HepG2 (cell line): ENCODE data around the gene CTSZ. TPM values are rescaled to one million over a fixed set of nuclear protein-coding genes. Genes with fewer than 3 reads are reported as not detected.

Experiments
- ATAC-seq: fragments of 200-7000 bp; cut with Tn5 transposase; 3 replicates; pipeline ENCODE4 v1.9.1; 2020; ENCODE audit warnings: mild to moderate bottlenecking, moderate library complexity
- BruUV-seq: library from RNA; stranded (reverse); fragments of 400-500 nt; replicated peaks from 2 replicates; lab custom pipeline; 2021; lab: Mats Ljungman, UMichigan
- CTCF ChIA-PET: fragments of 300-600 bp; formaldehyde crosslinking; extraction: SDS; loops from one replicate; lab custom pipeline; 2021; ENCODE audit warnings: low total read pairs, inconsistent platforms, low intra/inter-chr PET ratio; lab: Yijun Ruan, JAX
- POLR2A ChIA-PET: fragments of 350-600 bp; sonication (Branson Sonifier 250); formaldehyde crosslinking; loops from one replicate; lab custom pipeline; 2020; ENCODE audit warnings: antibody characterized with exemption, inconsistent platforms; lab: Yijun Ruan, JAX
- DNase-seq: peaks from one replicate; pipeline ENCODE4 v3.0.0-alpha.2; 2015; ENCODE audit warnings: low spot score
- FAIRE-seq: peaks from 3 replicates; lab custom pipeline; 2011; peaks lifted over from hg19 to GRCh38; lab: Jason Lieb, UNC
- H2AFZ ChIP-seq: one replicate; pipeline ENCODE4 v1.6.1; 2011; ENCODE audit warnings: low read length, inconsistent platforms
- H3K27ac ChIP-seq: fragments of 300-600 bp; 3 replicates; pipeline ENCODE4 v1.8.0; 2011; ENCODE audit warnings: mixed run types, mild to moderate bottlenecking, mixed read lengths, low read length, inconsistent platforms; ENCODE audit not compliant: insufficient read depth; ENCODE audit errors: extremely low read length
- H3K27me3 ChIP-seq, 2 experiments: fragments of 200-600 bp in 1 of 2; 2 replicates in 1 of 2; 3 replicates in 1 of 2; pipeline versions ENCODE4 v1.6.0 to v1.8.0; 2011; ENCODE audit warnings: low read length in 2 of 2, mild to moderate bottlenecking in 2 of 2, moderate library complexity in 2 of 2, inconsistent platforms in 1 of 2; ENCODE audit not compliant: insufficient read depth in 2 of 2, control insufficient read depth in 1 of 2
- H3K36me3 ChIP-seq, 2 experiments: fragments of 200-600 bp in 1 of 2; replicated peaks in 1 of 2; 2 replicates in 1 of 2; 3 replicates in 1 of 2; pipeline versions ENCODE4 v1.5.1 to v1.8.0; 2011; ENCODE audit warnings: low read length in 2 of 2, inconsistent platforms in 1 of 2; ENCODE audit not compliant: insufficient read depth in 2 of 2, control insufficient read depth in 1 of 2
- H3K4me1 ChIP-seq: 2 replicates; pipeline ENCODE4 v1.5.1; 2012; ENCODE audit warnings: low read length, inconsistent platforms; ENCODE audit not compliant: insufficient read depth
- H3K4me2 ChIP-seq: 2 replicates; pipeline ENCODE4 v1.6.0; 2011; ENCODE audit warnings: low read depth, low read length, inconsistent platforms
- H3K4me3 ChIP-seq, 3 experiments: fragments of 200-600 bp in 1 of 3; sonication (generic), shearing (Covaris generic) in 1 of 3; replicated peaks in 1 of 3; 2 replicates each; pipeline ENCODE4 v1.5.1; 2011 to 2016; ENCODE audit warnings: low read length in 3 of 3, inconsistent platforms in 2 of 3, low read depth in 2 of 3, mild to moderate bottlenecking in 2 of 3, control low read depth in 1 of 3, mixed read lengths in 1 of 3; ENCODE audit not compliant: insufficient read depth in 1 of 3
- H3K79me2 ChIP-seq: one replicate; pipeline ENCODE4 v1.6.1; 2011; ENCODE audit warnings: low read length, inconsistent platforms; ENCODE audit not compliant: insufficient read depth
- H3K9ac ChIP-seq: 2 replicates; pipeline ENCODE4 v1.6.0; 2011; ENCODE audit warnings: mild to moderate bottlenecking, low read depth, low read length, inconsistent platforms; ENCODE audit not compliant: insufficient read depth
- H3K9me3 ChIP-seq: 2 replicates; pipeline ENCODE4 v1.5.1; 2012; ENCODE audit warnings: mild to moderate bottlenecking, low read length
- H4K20me1 ChIP-seq: 2 replicates; pipeline ENCODE4 v1.6.0; 2011; ENCODE audit warnings: inconsistent platforms, mild to moderate bottlenecking, low read length, moderate library complexity; ENCODE audit not compliant: insufficient read depth
- AKAP8 ChIP-seq: sonication (generic); formaldehyde crosslinking; IDR thresholded peaks from 2 replicates; pipeline ENCODE4 v1.5.1; 2020; ENCODE audit warnings: mild to moderate bottlenecking, missing genetic modification reagents
- ATF7-NPFF ChIP-seq: sonication (generic); formaldehyde crosslinking; IDR thresholded peaks from 2 replicates; pipeline ENCODE4 v1.8.1; 2023; ENCODE audit warnings: mild to moderate bottlenecking, low read depth, missing genetic modification reagents, moderate library complexity
- CREBL2 ChIP-seq: sonication (generic); formaldehyde crosslinking; IDR thresholded peaks from 2 replicates; pipeline ENCODE4 v1.8.1; 2023; ENCODE audit warnings: missing genetic modification reagents, mild to moderate bottlenecking, borderline replicate concordance
- ETS1 ChIP-seq: sonication (generic); formaldehyde crosslinking; IDR thresholded peaks from 2 replicates; pipeline ENCODE4 v1.4.0; 2020; ENCODE audit warnings: missing genetic modification reagents
- HMGXB4 ChIP-seq, 2 experiments: sonication (generic) in 1 of 2; formaldehyde crosslinking in 1 of 2; IDR thresholded peaks; 2 replicates each; pipeline versions ENCODE4 v1.4.0 to v1.6.1; 2018 to 2020; ENCODE audit warnings: missing genetic modification reagents in 2 of 2, borderline replicate concordance in 1 of 2, low read depth in 1 of 2, mild to moderate bottlenecking in 1 of 2, missing biosample characterization in 1 of 2
- HNF4A ChIP-seq: sonication (generic); formaldehyde crosslinking; IDR thresholded peaks from 2 replicates; pipeline ENCODE4 v1.4.0; 2020; ENCODE audit warnings: missing genetic modification reagents
- MAFF ChIP-seq: IDR thresholded peaks from 2 replicates; pipeline ENCODE4 v1.6.1; 2011; ENCODE audit warnings: low read depth, low read length, improper control_type of control experiment
- RXRB ChIP-seq: IDR thresholded peaks from 2 replicates; pipeline ENCODE4 v1.6.1; 2016; ENCODE audit warnings: borderline replicate concordance, missing genetic modification reagents, missing compliant biosample characterization
- SMARCC2 ChIP-seq: fragments of 450-650 bp; IDR thresholded peaks from 2 replicates; pipeline ENCODE4 v1.6.1; 2017; ENCODE audit warnings: antibody characterized with exemption, mild to moderate bottlenecking
- XBP1 ChIP-seq: sonication (generic); formaldehyde crosslinking; IDR thresholded peaks from 2 replicates; pipeline ENCODE4 v1.5.0; 2020; ENCODE audit warnings: missing genetic modification reagents
- ZBTB20 ChIP-seq: sonication (generic); formaldehyde crosslinking; IDR thresholded peaks from 2 replicates; pipeline ENCODE4 v1.8.1; 2023; ENCODE audit warnings: missing genetic modification reagents, low read depth, mild to moderate bottlenecking, borderline replicate concordance
- ZBTB7A ChIP-seq: sonication (generic); formaldehyde crosslinking; IDR thresholded peaks from 2 replicates; pipeline ENCODE4 v1.8.0; 2022; ENCODE audit warnings: mild to moderate bottlenecking, missing genetic modification reagents
- ZNF282 ChIP-seq: fragments of 450-650 bp; IDR thresholded peaks from 2 replicates; pipeline ENCODE4 v1.6.1; 2018; ENCODE audit not compliant: partially characterized antibody
- ZNF333 ChIP-seq: sonication (generic); formaldehyde crosslinking; IDR thresholded peaks from 2 replicates; pipeline ENCODE4 v1.4.0; 2020; ENCODE audit warnings: mild to moderate bottlenecking, missing genetic modification reagents, borderline replicate concordance
- ZNF598 ChIP-seq: sonication (generic); formaldehyde crosslinking; IDR thresholded peaks from 2 replicates; pipeline ENCODE4 v1.5.1; 2020; ENCODE audit warnings: mild to moderate bottlenecking, missing genetic modification reagents, borderline replicate concordance
- ZNF652 ChIP-seq: IDR thresholded peaks from 2 replicates; pipeline ENCODE4 v1.6.1; 2016; ENCODE audit warnings: low read depth, borderline replicate concordance
- WGBS: methylation state at CpG from one replicate; pipeline ENCODE4 v1.1.6; 2017; ENCODE audit warnings: low lambda C conversion rate; 5-methylcytosine and 5-hydroxymethylcytosine counted together
- in situ Hi-C: cut with HindIII; loops from 2 replicates; pipeline ENCODE4 v1.10.0; 2017; ENCODE audit warnings: low pct_unique_long_range_greater_than_20kb; ENCODE audit not compliant: extremely low pct_ligation_motif_present
- intact Hi-C: fragments of 100-400 bp; cut with micrococcal nuclease; formaldehyde crosslinking; loops from one replicate; pipeline ENCODE4 v1.10.0; 2022; ENCODE audit not compliant: unreplicated experiment
- polyA plus RNA-seq, 8 experiments: library from polyadenylated mRNA; depleted of rRNA in 3 of 8; stranded (reverse) in 7 of 8; unstranded in 1 of 8; fragments of >200 nt; fragmentation: Illumina TruSeq in 4 of 8; extraction: Trizol in 4 of 8; gene quantifications; 2 replicates each; pipeline versions ENCODE4 v1.2.1 to v1.2.3, GENCODE V29; 2011 to 2016; ENCODE audit warnings: low read depth in 4 of 8, missing spikeins in 1 of 8, mixed read lengths in 1 of 8; ENCODE audit not compliant: insufficient read depth in 1 of 8
- total RNA-seq, 5 experiments: library from RNA; depleted of rRNA; stranded (reverse); fragments of >200 nt; fragmentation: Illumina TruSeq; extraction: Trizol; gene quantifications; 2 replicates each; pipeline ENCODE4 v1.2.3, GENCODE V29; 2016; ENCODE audit warnings: low read depth in 1 of 5

Gene CTSZ
- total and polyA plus RNA-seq, 2 of the 13 experiments (the other 11 are each of a cell fraction or from before 2014, with no cell fraction given): 0.33 TPM; not detected in 1

- 0 out of 2 replicates have a peak, but pooled peaks have one; percentile 34 for TF ChIP-seq ATF7-NPFF
- TF ChIP-seq ZNF652: no peak
- TF ChIP-seq HMGXB4 (CRISPR knock-in tag; IDR thresholded peaks at IDR 0.05; ENCODE audit: borderline replicate concordance in 1 of 2, low read depth in 1 of 2): 0 out of 4 replicates have a peak, but pooled peaks of 1 of the 2 experiments have one; percentile 15
Observed at GRCh38 chr20:58996226-58996611, 10.8 kb downstream of the CTSZ start (continued).

- FAIRE-seq: peak; percentile 78
- in situ Hi-C loops (no loop called here), intact Hi-C loops (loop anchor here (5.0 kb wide), 1 partner anchor 37 kb away; the partner anchor contains the start of gene ATP5F1E)
- Histone ChIP-seq H3K4me1 (peaks cover 63% of the 10 kb centered on the region), H3K4me2 (peak overlapping the region; percentile 32), H2AFZ (no peak overlapping the region), H3K36me3 (peaks cover 34 to 48% of the 10 kb centered on the region in 2 experiments), H3K9me3 (no peaks in the 10 kb centered on the region), H3K4me3 (peak overlapping the region in 1 of 3 experiments; percentile 1; a peak in 1 of 6 replicates), H3K27me3 (no peaks in the 10 kb centered on the region), H3K9ac (0 out of 2 replicates have a peak overlapping the region, but pooled peaks have one; percentile 2), H4K20me1 (no peaks in the 10 kb centered on the region), H3K27ac (peak overlapping the region; percentile 53), H3K79me2 (no peaks in the 10 kb centered on the region)
- ATAC-seq: peak; percentile 81
- BruUV-seq: no TSS peak
- peak; percentile 96 for DNase-seq
- ChIA-PET CTCF (no interaction called here), POLR2A (interaction anchor here (1.0 to 2.1 kb wide), 7 partner anchors 10 to 107 kb away, joined by 3 to 19 read pairs (median 9); partner anchors contain the start of genes ATP5F1E and NELFCD)
- WGBS: 72% methylated on average over 18 of the region's 18 CpGs
- no peak for TF ChIP-seq ZNF282
- no peak for TF ChIP-seq XBP1 (CRISPR knock-in tag)
- peak; percentile 83 for TF ChIP-seq RXRB (CRISPR knock-in tag)
- TF ChIP-seq HNF4A (CRISPR knock-in tag): 0 out of 2 replicates have a peak, but pooled peaks have one; percentile 4
- peak; percentile 86 for TF ChIP-seq ZBTB7A (CRISPR knock-in tag)
- peak; percentile 27; the same call in 1 of the 2 replicates for TF ChIP-seq AKAP8 (CRISPR knock-in tag)
- TF ChIP-seq MAFF: no peak
- TF ChIP-seq ZNF598 (CRISPR knock-in tag): no peak; the same call in 1 of the 2 replicates
- no peak for TF ChIP-seq CREBL2
- no peak for TF ChIP-seq ZNF333 (CRISPR knock-in tag)
- peak; percentile 44; the same call in 1 of the 2 replicates for TF ChIP-seq ZBTB20 (CRISPR knock-in tag)
- no peak for TF ChIP-seq SMARCC2
- no peak; the same call in 1 of the 2 replicates for TF ChIP-seq ETS1 (CRISPR knock-in tag)
Observed at GRCh38 chr20:58995461-58996225, 11.4 kb downstream of the CTSZ start.
